ENCODE results near the gene KLHL41.

KLHL41 gene

DNA sequence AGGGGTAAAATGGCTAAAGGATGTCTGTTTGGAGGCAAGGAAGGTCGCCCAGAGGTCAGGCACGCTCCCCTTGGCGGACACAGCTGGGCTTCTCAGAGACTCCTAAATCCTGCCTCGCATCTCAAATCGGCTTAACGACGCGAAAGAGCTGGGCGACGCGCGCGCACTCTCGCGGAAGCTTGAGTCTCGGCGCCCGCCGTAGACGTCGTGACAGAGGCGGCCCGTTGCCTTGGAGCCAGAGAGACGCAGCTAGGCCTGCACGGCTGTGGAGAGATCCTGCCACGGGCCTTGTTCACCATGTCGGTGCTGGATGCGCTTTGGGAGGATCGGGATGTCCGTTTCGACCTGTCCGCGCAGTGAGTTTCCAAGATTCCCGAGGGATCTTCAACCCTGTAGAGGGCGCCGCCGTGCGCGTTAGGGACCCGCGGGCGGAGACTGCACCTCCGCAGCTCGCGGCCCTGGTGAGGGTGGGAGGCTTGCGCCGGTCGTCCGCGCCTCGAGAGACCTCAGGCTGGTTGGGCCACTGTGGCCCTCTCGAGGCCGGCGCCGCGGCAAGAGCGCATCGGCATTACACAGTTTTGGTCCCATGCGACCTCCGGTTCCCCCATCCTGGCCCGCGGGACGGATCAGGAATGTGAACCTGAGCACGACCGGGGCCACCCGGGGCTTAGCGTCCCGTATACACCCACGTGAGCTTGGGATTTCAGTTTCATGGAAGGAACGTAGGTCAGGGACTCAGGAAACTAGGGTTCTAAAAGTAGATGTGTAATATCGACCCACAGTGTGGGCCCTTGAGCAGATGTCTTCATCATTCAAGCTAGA, 30.0 kb upstream of the KLHL41 start, which contains the start of gene BBS5:
BBS5 (plus strand) TSS at position 238 of the 822 bp plus-strand sequence; CDS start at position 298, 60 bp downstream.
- no peaks in the 10 kb centered on the region for H3K9me3 ChIP-seq (ENCODE audit: control insufficient read depth, insufficient read depth, low read length)
- H3K9ac ChIP-seq (ENCODE audit: low read depth, low read length): peak within 1 kb of the TSS; percentile 39; the same call in 1 of the 2 replicates
- no peaks in the 10 kb centered on the region for H3K36me3 ChIP-seq (ENCODE audit: control insufficient read depth, insufficient read depth, low read length)
- no peak within 1 kb of the TSS for H3K27ac ChIP-seq (ENCODE audit: low read depth, low read length)
- H3K4me1 ChIP-seq (ENCODE audit: control insufficient read depth, insufficient read depth, low read length): no peaks in the 10 kb centered on the region
- peak within 1 kb of the TSS; percentile 80 for H3K4me3 ChIP-seq (ENCODE audit: low read depth, low read length)
- peaks cover 47% of the 10 kb centered on the region for H3K27me3 ChIP-seq (ENCODE audit: control insufficient read depth, insufficient read depth, low read length)

- Histone ChIP-seq H3K4me3 (ENCODE audit: low read depth, low read length) (peak overlapping the region; percentile 80), H3K27ac (ENCODE audit: low read depth, low read length) (no peak overlapping the region), H3K36me3 (ENCODE audit: control insufficient read depth, insufficient read depth, low read length) (no peaks in the 10 kb centered on the region), H3K9ac (ENCODE audit: low read depth, low read length) (no peak overlapping the region), H3K27me3 (ENCODE audit: control insufficient read depth, insufficient read depth, low read length) (peaks cover 47% of the 10 kb centered on the region), H3K4me1 (ENCODE audit: control insufficient read depth, insufficient read depth, low read length) (no peaks in the 10 kb centered on the region), H3K9me3 (ENCODE audit: control insufficient read depth, insufficient read depth, low read length) (no peaks in the 10 kb centered on the region)
Observed at GRCh38 chr2:169480079-169480465, 29.4 kb upstream of the KLHL41 start.

- Histone ChIP-seq H3K4me1 (ENCODE audit: control insufficient read depth, insufficient read depth, low read length) (no peaks in the 10 kb centered on the region), H3K4me3 (ENCODE audit: low read depth, low read length) (no peak overlapping the region), H3K36me3 (ENCODE audit: control insufficient read depth, insufficient read depth, low read length) (no peaks in the 10 kb centered on the region), H3K27ac (ENCODE audit: low read depth, low read length) (no peak overlapping the region), H3K9me3 (ENCODE audit: control insufficient read depth, insufficient read depth, low read length) (no peaks in the 10 kb centered on the region), H3K9ac (ENCODE audit: low read depth, low read length) (no peak overlapping the region), H3K27me3 (ENCODE audit: control insufficient read depth, insufficient read depth, low read length) (peaks cover 20% of the 10 kb centered on the region)
Observed at GRCh38 chr2:169485650-169486138, 23.8 kb upstream of the KLHL41 start.

- Histone ChIP-seq H3K4me3 (ENCODE audit: low read depth, low read length) (no peak overlapping the region), H3K36me3 (ENCODE audit: control insufficient read depth, insufficient read depth, low read length) (no peaks in the 10 kb centered on the region), H3K27me3 (ENCODE audit: control insufficient read depth, insufficient read depth, low read length) (peaks cover 12% of the 10 kb centered on the region), H3K9me3 (ENCODE audit: control insufficient read depth, insufficient read depth, low read length) (no peaks in the 10 kb centered on the region), H3K4me1 (ENCODE audit: control insufficient read depth, insufficient read depth, low read length) (no peaks in the 10 kb centered on the region), H3K9ac (ENCODE audit: low read depth, low read length) (no peak overlapping the region), H3K27ac (ENCODE audit: low read depth, low read length) (no peak overlapping the region)
Observed at GRCh38 chr2:169486487-169486886, 23.0 kb upstream of the KLHL41 start.

- Histone ChIP-seq H3K4me3 (ENCODE audit: low read depth, low read length) (no peak overlapping the region), H3K27ac (ENCODE audit: low read depth, low read length) (no peak overlapping the region), H3K27me3 (ENCODE audit: control insufficient read depth, insufficient read depth, low read length) (no peaks in the 10 kb centered on the region), H3K36me3 (ENCODE audit: control insufficient read depth, insufficient read depth, low read length) (no peaks in the 10 kb centered on the region), H3K9ac (ENCODE audit: low read depth, low read length) (no peak overlapping the region), H3K9me3 (ENCODE audit: control insufficient read depth, insufficient read depth, low read length) (no peaks in the 10 kb centered on the region), H3K4me1 (ENCODE audit: control insufficient read depth, insufficient read depth, low read length) (no peaks in the 10 kb centered on the region)
Observed at GRCh38 chr2:169490834-169491233, 18.7 kb upstream of the KLHL41 start.

- no peaks in the 10 kb centered on the region for H3K9me3 ChIP-seq (ENCODE audit: control insufficient read depth, insufficient read depth, low read length)
- no peak overlapping the region for H3K9ac ChIP-seq (ENCODE audit: low read depth, low read length)
- no peaks in the 10 kb centered on the region for H3K4me1 ChIP-seq (ENCODE audit: control insufficient read depth, insufficient read depth, low read length)
- no peak overlapping the region for H3K4me3 ChIP-seq (ENCODE audit: low read depth, low read length)
- H3K27me3 ChIP-seq (ENCODE audit: control insufficient read depth, insufficient read depth, low read length): no peaks in the 10 kb centered on the region
- no peaks in the 10 kb centered on the region for H3K36me3 ChIP-seq (ENCODE audit: control insufficient read depth, insufficient read depth, low read length)
- H3K27ac ChIP-seq (ENCODE audit: low read depth, low read length): no peak overlapping the region
Observed at GRCh38 chr2:169491378-169491777, 18.1 kb upstream of the KLHL41 start.

DNA sequence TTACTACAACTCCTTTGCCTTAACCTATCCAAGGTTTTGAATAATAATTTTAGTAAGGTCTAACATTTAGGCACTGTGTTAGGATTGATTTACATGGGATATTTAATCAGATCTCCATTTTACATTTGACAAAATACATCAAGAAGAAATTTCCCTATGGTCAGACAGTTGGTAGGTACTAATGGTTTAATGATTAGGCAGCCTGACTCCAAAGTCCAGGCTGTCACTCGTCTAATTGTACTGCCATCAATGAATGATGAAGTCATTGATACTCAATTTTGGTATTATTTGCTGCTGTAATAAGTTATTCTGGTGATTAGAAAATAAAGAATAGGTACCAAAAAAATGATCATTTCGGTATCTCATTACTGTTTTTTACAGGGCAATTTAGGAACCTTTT, 16.1 kb upstream of the KLHL41 start:
- H3K27me3 ChIP-seq (ENCODE audit: control insufficient read depth, insufficient read depth, low read length): no peaks in the 10 kb centered on the region
- no peak overlapping the region for H3K9ac ChIP-seq (ENCODE audit: low read depth, low read length)
- H3K4me3 ChIP-seq (ENCODE audit: low read depth, low read length): no peak overlapping the region
- no peak overlapping the region for H3K27ac ChIP-seq (ENCODE audit: low read depth, low read length)
- H3K4me1 ChIP-seq (ENCODE audit: control insufficient read depth, insufficient read depth, low read length): no peaks in the 10 kb centered on the region
- H3K36me3 ChIP-seq (ENCODE audit: control insufficient read depth, insufficient read depth, low read length): no peaks in the 10 kb centered on the region
- H3K9me3 ChIP-seq (ENCODE audit: control insufficient read depth, insufficient read depth, low read length): no peaks in the 10 kb centered on the region

GRCh38 chr2:169495310-169495928, 14.1 kb upstream of the KLHL41 start:
- Histone ChIP-seq H3K4me3 (ENCODE audit: low read depth, low read length) (no peak overlapping the region), H3K36me3 (ENCODE audit: control insufficient read depth, insufficient read depth, low read length) (no peaks in the 10 kb centered on the region), H3K9me3 (ENCODE audit: control insufficient read depth, insufficient read depth, low read length) (no peaks in the 10 kb centered on the region), H3K4me1 (ENCODE audit: control insufficient read depth, insufficient read depth, low read length) (no peaks in the 10 kb centered on the region), H3K27me3 (ENCODE audit: control insufficient read depth, insufficient read depth, low read length) (no peaks in the 10 kb centered on the region), H3K27ac (ENCODE audit: low read depth, low read length) (no peak overlapping the region), H3K9ac (ENCODE audit: low read depth, low read length) (no peak overlapping the region)

DNA sequence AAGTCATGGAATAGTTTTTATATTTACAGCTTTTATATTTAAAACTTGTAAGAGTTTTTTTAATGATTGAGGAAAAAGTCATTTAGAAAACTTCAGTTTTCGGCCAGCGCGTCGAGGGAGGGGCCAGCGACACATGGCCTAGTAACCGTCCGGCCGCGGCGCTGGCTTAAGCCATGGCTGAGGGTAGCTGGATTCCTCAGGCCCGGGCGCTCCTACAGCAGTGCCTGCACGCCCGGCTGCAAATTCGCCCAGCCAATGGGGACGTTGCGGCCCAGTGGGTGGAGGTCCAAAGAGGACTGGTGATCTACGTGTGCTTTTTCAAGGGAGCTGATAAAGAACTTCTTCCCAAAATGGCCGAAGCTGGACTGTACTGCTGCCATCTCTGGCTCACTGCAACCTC, 4.9 kb upstream of the KLHL41 start:
- Histone ChIP-seq H3K9ac (ENCODE audit: low read depth, low read length) (no peak overlapping the region), H3K4me1 (ENCODE audit: control insufficient read depth, insufficient read depth, low read length) (0 out of 2 replicates have a peak, but pooled peaks cover 2% of the 10 kb centered on the region)

GRCh38 chr2:169507698-169508097, 1.8 kb upstream of the KLHL41 start:
- Histone ChIP-seq H3K27me3 (ENCODE audit: control insufficient read depth, insufficient read depth, low read length) (no peaks in the 10 kb centered on the region), H3K9me3 (ENCODE audit: control insufficient read depth, insufficient read depth, low read length) (no peaks in the 10 kb centered on the region), H3K36me3 (ENCODE audit: control insufficient read depth, insufficient read depth, low read length) (no peaks in the 10 kb centered on the region), H3K4me1 (ENCODE audit: control insufficient read depth, insufficient read depth, low read length) (0 out of 2 replicates have a peak, but pooled peaks cover 4% of the 10 kb centered on the region), H3K4me3 (ENCODE audit: low read depth, low read length) (no peak overlapping the region), H3K27ac (ENCODE audit: low read depth, low read length) (peak overlapping the region; percentile 18), H3K9ac (ENCODE audit: low read depth, low read length) (no peak overlapping the region)

More for the DNA sequence above, 4.9 kb upstream of the KLHL41 start:
- Histone ChIP-seq H3K4me3 (ENCODE audit: low read depth, low read length) (no peak overlapping the region), H3K27ac (ENCODE audit: low read depth, low read length) (no peak overlapping the region), H3K9me3 (ENCODE audit: control insufficient read depth, insufficient read depth, low read length) (no peaks in the 10 kb centered on the region), H3K27me3 (ENCODE audit: control insufficient read depth, insufficient read depth, low read length) (no peaks in the 10 kb centered on the region), H3K36me3 (ENCODE audit: control insufficient read depth, insufficient read depth, low read length) (no peaks in the 10 kb centered on the region)

DNA sequence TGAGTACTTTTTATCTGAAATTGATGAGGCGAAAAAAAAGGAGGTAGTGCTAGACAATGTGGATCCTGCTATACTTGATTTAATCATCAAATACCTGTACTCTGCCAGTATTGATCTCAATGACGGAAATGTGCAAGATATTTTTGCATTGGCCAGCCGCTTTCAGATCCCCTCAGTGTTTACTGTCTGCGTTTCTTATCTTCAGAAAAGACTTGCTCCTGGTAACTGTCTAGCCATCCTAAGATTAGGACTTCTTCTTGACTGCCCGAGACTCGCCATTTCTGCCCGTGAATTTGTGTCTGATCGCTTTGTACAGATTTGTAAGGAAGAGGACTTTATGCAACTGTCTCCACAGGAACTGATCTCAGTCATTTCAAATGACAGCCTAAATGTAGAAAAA, 453 bp downstream of the KLHL41 start:
- no peak overlapping the region for H3K9ac ChIP-seq (ENCODE audit: low read depth, low read length)
- no peak overlapping the region for H3K4me3 ChIP-seq (ENCODE audit: low read depth, low read length)
- H3K4me1 ChIP-seq (ENCODE audit: control insufficient read depth, insufficient read depth, low read length): 0 out of 2 replicates have a peak, but pooled peaks cover 4% of the 10 kb centered on the region
- H3K27me3 ChIP-seq (ENCODE audit: control insufficient read depth, insufficient read depth, low read length): no peaks in the 10 kb centered on the region
- no peak overlapping the region for H3K27ac ChIP-seq (ENCODE audit: low read depth, low read length)
- H3K9me3 ChIP-seq (ENCODE audit: control insufficient read depth, insufficient read depth, low read length): no peaks in the 10 kb centered on the region
- H3K36me3 ChIP-seq (ENCODE audit: control insufficient read depth, insufficient read depth, low read length): no peaks in the 10 kb centered on the region

Data from HUES48 (cell line).